HepG2 (cell line): ENCODE measurements around the gene ATP11A. TPM values are rescaled to one million over a fixed set of nuclear protein-coding genes. Genes with fewer than 3 reads are reported as not detected.
A peak's percentile ranks its signal among the peaks of the same experiment; 100 is the strongest.

Experiments used
- ATAC-seq: fragments of 200-7000 bp; cut with Tn5 transposase; 3 replicates; pipeline ENCODE4 v1.9.1; 2020; ENCODE audit warnings: mild to moderate bottlenecking, moderate library complexity
- BruUV-seq: library from RNA; stranded (reverse); fragments of 400-500 nt; replicated peaks from 2 replicates; lab custom pipeline; 2021; lab: Mats Ljungman, UMichigan
- CTCF ChIA-PET: fragments of 300-600 bp; formaldehyde crosslinking; extraction: SDS; loops from one replicate; lab custom pipeline; 2021; ENCODE audit warnings: low total read pairs, inconsistent platforms, low intra/inter-chr PET ratio; lab: Yijun Ruan, JAX
- POLR2A ChIA-PET: fragments of 350-600 bp; sonication (Branson Sonifier 250); formaldehyde crosslinking; loops from one replicate; lab custom pipeline; 2020; ENCODE audit warnings: antibody characterized with exemption, inconsistent platforms; lab: Yijun Ruan, JAX
- DNase-seq: peaks from one replicate; pipeline ENCODE4 v3.0.0-alpha.2; 2015; ENCODE audit warnings: low spot score
- FAIRE-seq: peaks from 3 replicates; lab custom pipeline; 2011; peaks lifted over from hg19 to GRCh38; lab: Jason Lieb, UNC
- H2AFZ ChIP-seq: one replicate; pipeline ENCODE4 v1.6.1; 2011; ENCODE audit warnings: low read length, inconsistent platforms
- H3K27ac ChIP-seq: fragments of 300-600 bp; 3 replicates; pipeline ENCODE4 v1.8.0; 2011; ENCODE audit warnings: mixed run types, mild to moderate bottlenecking, mixed read lengths, low read length, inconsistent platforms; ENCODE audit not compliant: insufficient read depth; ENCODE audit errors: extremely low read length
- H3K27me3 ChIP-seq, 2 experiments: fragments of 200-600 bp in 1 of 2; 2 replicates in 1 of 2; 3 replicates in 1 of 2; pipeline versions ENCODE4 v1.6.0 to v1.8.0; 2011; ENCODE audit warnings: low read length in 2 of 2, mild to moderate bottlenecking in 2 of 2, moderate library complexity in 2 of 2, inconsistent platforms in 1 of 2; ENCODE audit not compliant: insufficient read depth in 2 of 2, control insufficient read depth in 1 of 2
- H3K36me3 ChIP-seq, 2 experiments: fragments of 200-600 bp in 1 of 2; replicated peaks in 1 of 2; 2 replicates in 1 of 2; 3 replicates in 1 of 2; pipeline versions ENCODE4 v1.5.1 to v1.8.0; 2011; ENCODE audit warnings: low read length in 2 of 2, inconsistent platforms in 1 of 2; ENCODE audit not compliant: insufficient read depth in 2 of 2, control insufficient read depth in 1 of 2
- H3K4me1 ChIP-seq: 2 replicates; pipeline ENCODE4 v1.5.1; 2012; ENCODE audit warnings: low read length, inconsistent platforms; ENCODE audit not compliant: insufficient read depth
- H3K4me2 ChIP-seq: 2 replicates; pipeline ENCODE4 v1.6.0; 2011; ENCODE audit warnings: low read depth, low read length, inconsistent platforms
- H3K4me3 ChIP-seq, 3 experiments: fragments of 200-600 bp in 1 of 3; sonication (generic), shearing (Covaris generic) in 1 of 3; replicated peaks in 1 of 3; 2 replicates each; pipeline ENCODE4 v1.5.1; 2011 to 2016; ENCODE audit warnings: low read length in 3 of 3, inconsistent platforms in 2 of 3, low read depth in 2 of 3, mild to moderate bottlenecking in 2 of 3, control low read depth in 1 of 3, mixed read lengths in 1 of 3; ENCODE audit not compliant: insufficient read depth in 1 of 3
- H3K79me2 ChIP-seq: one replicate; pipeline ENCODE4 v1.6.1; 2011; ENCODE audit warnings: low read length, inconsistent platforms; ENCODE audit not compliant: insufficient read depth
- H3K9ac ChIP-seq: 2 replicates; pipeline ENCODE4 v1.6.0; 2011; ENCODE audit warnings: mild to moderate bottlenecking, low read depth, low read length, inconsistent platforms; ENCODE audit not compliant: insufficient read depth
- H3K9me3 ChIP-seq: 2 replicates; pipeline ENCODE4 v1.5.1; 2012; ENCODE audit warnings: mild to moderate bottlenecking, low read length
- H4K20me1 ChIP-seq: 2 replicates; pipeline ENCODE4 v1.6.0; 2011; ENCODE audit warnings: inconsistent platforms, mild to moderate bottlenecking, low read length, moderate library complexity; ENCODE audit not compliant: insufficient read depth
- ATRX ChIP-seq: sonication (generic); formaldehyde crosslinking; IDR thresholded peaks from 2 replicates; pipeline ENCODE4 v1.4.0; 2020; ENCODE audit warnings: missing genetic modification reagents, borderline replicate concordance
- CHCHD3 ChIP-seq: sonication (generic); formaldehyde crosslinking; IDR thresholded peaks from 2 replicates; pipeline ENCODE4 v1.8.0; 2022; ENCODE audit warnings: mild to moderate bottlenecking, missing genetic modification reagents, moderate library complexity
- DNMT3B ChIP-seq: conservative IDR thresholded peaks from 2 replicates; pipeline ENCODE4 v1.6.1; 2016; ENCODE audit warnings: missing biosample characterization, control low read depth
- HMG20A ChIP-seq: IDR thresholded peaks from 2 replicates; pipeline ENCODE4 v1.6.1; 2016; ENCODE audit warnings: borderline replicate concordance
- HNRNPUL1 ChIP-seq: fragments of 200-400 bp; formaldehyde crosslinking; IDR thresholded peaks from 2 replicates; pipeline ENCODE4 v1.6.1; 2017; ENCODE audit warnings: low read depth, mild to moderate bottlenecking, low read length, moderate library complexity
- KLF16 ChIP-seq, 2 experiments: sonication (generic) in 1 of 2; formaldehyde crosslinking in 1 of 2; IDR thresholded peaks; 2 replicates each; pipeline versions ENCODE4 v1.6.1 to v1.8.0; 2016 to 2023; ENCODE audit warnings: missing genetic modification reagents in 2 of 2, missing compliant biosample characterization in 1 of 2
- MAZ ChIP-seq, 2 experiments: sonication (generic) in 1 of 2; formaldehyde crosslinking in 1 of 2; IDR thresholded peaks; 2 replicates each; pipeline versions ENCODE4 v1.5.0 to v1.6.1; 2012 to 2020; ENCODE audit warnings: low read depth in 2 of 2, mild to moderate bottlenecking in 2 of 2, borderline replicate concordance in 1 of 2, improper control_type of control experiment in 1 of 2, low read length in 1 of 2, missing genetic modification reagents in 1 of 2, moderate library complexity in 1 of 2
- STAT5B ChIP-seq: sonication (generic); formaldehyde crosslinking; IDR thresholded peaks from 2 replicates; pipeline ENCODE4 v1.4.0; 2020; ENCODE audit warnings: missing genetic modification reagents
- TERF1 ChIP-seq: sonication (generic); formaldehyde crosslinking; IDR thresholded peaks from 2 replicates; pipeline ENCODE4 v1.8.0; 2022; ENCODE audit warnings: mild to moderate bottlenecking, missing genetic modification reagents, moderate library complexity
- ZBED4 ChIP-seq: sonication (generic); formaldehyde crosslinking; IDR thresholded peaks from 2 replicates; pipeline ENCODE4 v1.4.0; 2020; ENCODE audit warnings: missing genetic modification reagents, borderline replicate concordance
- ZFP36L2 ChIP-seq: sonication (generic); formaldehyde crosslinking; IDR thresholded peaks from 2 replicates; pipeline ENCODE4 v1.4.0; 2020; ENCODE audit warnings: missing genetic modification reagents
- ZNF12 ChIP-seq: sonication (generic); formaldehyde crosslinking; IDR thresholded peaks from 2 replicates; pipeline ENCODE4 v1.5.0; 2020; ENCODE audit warnings: missing genetic modification reagents
- ZNF24 ChIP-seq: fragments of 450-650 bp; IDR thresholded peaks from 2 replicates; pipeline ENCODE4 v1.6.1; 2017; ENCODE audit warnings: antibody characterized with exemption, mild to moderate bottlenecking
- ZNF709 ChIP-seq: sonication (generic); formaldehyde crosslinking; IDR thresholded peaks from 2 replicates; pipeline ENCODE4 v1.5.0; 2020; ENCODE audit warnings: mild to moderate bottlenecking, missing genetic modification reagents
- WGBS: methylation state at CpG from one replicate; pipeline ENCODE4 v1.1.6; 2017; ENCODE audit warnings: low lambda C conversion rate; 5-methylcytosine and 5-hydroxymethylcytosine counted together
- in situ Hi-C: cut with HindIII; loops from 2 replicates; pipeline ENCODE4 v1.10.0; 2017; ENCODE audit warnings: low pct_unique_long_range_greater_than_20kb; ENCODE audit not compliant: extremely low pct_ligation_motif_present
- intact Hi-C: fragments of 100-400 bp; cut with micrococcal nuclease; formaldehyde crosslinking; loops from one replicate; pipeline ENCODE4 v1.10.0; 2022; ENCODE audit not compliant: unreplicated experiment
- polyA plus RNA-seq, 8 experiments: library from polyadenylated mRNA; depleted of rRNA in 3 of 8; stranded (reverse) in 7 of 8; unstranded in 1 of 8; fragments of >200 nt; fragmentation: Illumina TruSeq in 4 of 8; extraction: Trizol in 4 of 8; gene quantifications; 2 replicates each; pipeline versions ENCODE4 v1.2.1 to v1.2.3, GENCODE V29; 2011 to 2016; ENCODE audit warnings: low read depth in 4 of 8, missing spikeins in 1 of 8, mixed read lengths in 1 of 8; ENCODE audit not compliant: insufficient read depth in 1 of 8
- total RNA-seq, 5 experiments: library from RNA; depleted of rRNA; stranded (reverse); fragments of >200 nt; fragmentation: Illumina TruSeq; extraction: Trizol; gene quantifications; 2 replicates each; pipeline ENCODE4 v1.2.3, GENCODE V29; 2016; ENCODE audit warnings: low read depth in 1 of 5

The ATP11A gene
- total and polyA plus RNA-seq, 2 of the 13 experiments (the other 11 are each of a cell fraction or from before 2014, with no cell fraction given): 18.4 to 20.1 TPM

- no peak for TF ChIP-seq STAT5B (CRISPR knock-in tag)
- TF ChIP-seq HMG20A (CRISPR knock-in tag): no peak
- no peak for TF ChIP-seq MAZ (IDR thresholded peaks at IDR 0.05; ENCODE audit: borderline replicate concordance, low read depth, low read length)
- TF ChIP-seq MAZ (CRISPR knock-in tag; IDR thresholded peaks at IDR 0.05; ENCODE audit: low read depth): no peak
- TF ChIP-seq ZBED4 (CRISPR knock-in tag): no peak
- TF ChIP-seq CHCHD3: no peak
- TF ChIP-seq KLF16 (CRISPR knock-in tag; IDR thresholded peaks at IDR 0.05): no peak
- no peak for TF ChIP-seq ATRX (CRISPR knock-in tag)
- TF ChIP-seq DNMT3B: no peak
- no peak for TF ChIP-seq ZFP36L2
- no peak for TF ChIP-seq ZNF24
Observed at GRCh38 chr13:112686364-112686763, 3.5 kb upstream of the ATP11A start (continued).

DNA sequence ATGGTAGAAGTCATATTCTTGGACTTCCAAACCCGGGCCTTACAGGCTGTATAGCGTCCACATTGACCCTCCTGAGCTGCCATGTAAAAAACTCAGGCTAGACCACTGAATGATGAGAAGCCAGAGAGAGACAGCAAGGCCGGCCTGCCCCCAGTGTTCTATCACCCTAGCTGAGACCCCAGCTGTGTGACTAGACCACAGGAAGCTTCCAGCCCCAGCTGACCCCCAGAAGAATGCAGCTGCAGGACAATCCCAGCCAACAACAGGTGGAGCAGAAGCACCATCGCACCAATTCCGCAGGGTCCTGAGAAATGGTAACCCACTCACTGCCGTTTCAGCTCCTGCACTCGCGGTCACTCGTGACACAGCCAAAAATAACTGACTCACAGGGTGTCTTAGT is 2.9 kb upstream of the ATP11A start:
- peak; percentile 87 for TF ChIP-seq ZNF12 (CRISPR knock-in tag)
- no peak for TF ChIP-seq HNRNPUL1
- no peak for TF ChIP-seq ZNF709 (CRISPR knock-in tag)
- TF ChIP-seq TERF1: no peak
- H3K4me2 ChIP-seq: no peak overlapping the region
- no peak overlapping the region for H3K9ac ChIP-seq
- CTCF ChIA-PET: no interaction called here
- peaks cover 21% of the 10 kb centered on the region for H3K79me2 ChIP-seq
- 92% methylated on average over 8 of the region's 9 CpGs for WGBS
- no peaks in the 10 kb centered on the region; a peak in 1 of 5 replicates for H3K36me3 ChIP-seq
- peaks cover 4% of the 10 kb centered on the region; the same call in 1 of the 2 replicates for H4K20me1 ChIP-seq
- no TSS peak for BruUV-seq
- no peaks in the 10 kb centered on the region for H3K9me3 ChIP-seq
- FAIRE-seq: no peak
- in situ Hi-C loops (no loop called here), intact Hi-C loops (loop anchor here (5.0 kb wide), 1 partner anchor 45 kb away; no protein-coding TSS in a partner anchor)
- no peak overlapping the region for H2AFZ ChIP-seq
- H3K27ac ChIP-seq: no peak overlapping the region
- peaks cover 27% of the 10 kb centered on the region for H3K4me1 ChIP-seq
- H3K4me3 ChIP-seq: no peak overlapping the region
- ATAC-seq: no peak
- H3K27me3 ChIP-seq: peaks cover 0 to 2% of the 10 kb centered on the region in 2 experiments; a peak in 1 of 5 replicates
- POLR2A ChIA-PET: no interaction called here
- no peak for DNase-seq
